BE2C (cell line): ENCODE results near the gene DNAH14.
"Not testable (repeated sequence)": the region's sequence is repeated elsewhere in the genome, so short reads cannot be mapped to it uniquely, and the experiment has no call there.

Experiments
- DNase-seq: peaks from one replicate; pipeline ENCODE4 v3.0.0-alpha.2; 2020
- H3K27me3 ChIP-seq: fragments of 250-450 bp; sonication (Bioruptor Pico); 2 replicates; pipeline ENCODE4 v1.5.1; 2020; ENCODE audit warnings: mild to moderate bottlenecking
- H3K36me3 ChIP-seq: fragments of 250-450 bp; sonication (Bioruptor Pico); 2 replicates; pipeline ENCODE4 v1.5.1; 2020; ENCODE audit warnings: mild to moderate bottlenecking
- H3K4me1 ChIP-seq: fragments of 250-450 bp; sonication (Bioruptor Pico); 2 replicates; pipeline ENCODE4 v1.5.1; 2020
- H3K4me3 ChIP-seq: 2 replicates; pipeline ENCODE4 v1.5.1; 2011; ENCODE audit warnings: low read depth, low read length
- H3K9me3 ChIP-seq: fragments of 250-450 bp; sonication (Bioruptor Pico); 2 replicates; pipeline ENCODE4 v1.5.1; 2020
- CTCF ChIP-seq: IDR thresholded peaks from 2 replicates; pipeline ENCODE4 v1.5.1; 2012; ENCODE audit warnings: mild to moderate bottlenecking, low read depth, low read length

DNAH14 gene

GRCh38 chr1:225299624-225300023, 370.1 kb downstream of the DNAH14 start:
- Histone ChIP-seq H3K27me3 (peaks cover 7% of the 10 kb centered on the region; the same call in 1 of the 2 replicates), H3K36me3 (no peaks in the 10 kb centered on the region), H3K4me1 (no peaks in the 10 kb centered on the region), H3K4me3 (no peak overlapping the region), H3K9me3 (no peaks in the 10 kb centered on the region; the same call in 1 of the 2 replicates)
- no peak for DNase-seq
- no peak for TF ChIP-seq CTCF

DNA sequence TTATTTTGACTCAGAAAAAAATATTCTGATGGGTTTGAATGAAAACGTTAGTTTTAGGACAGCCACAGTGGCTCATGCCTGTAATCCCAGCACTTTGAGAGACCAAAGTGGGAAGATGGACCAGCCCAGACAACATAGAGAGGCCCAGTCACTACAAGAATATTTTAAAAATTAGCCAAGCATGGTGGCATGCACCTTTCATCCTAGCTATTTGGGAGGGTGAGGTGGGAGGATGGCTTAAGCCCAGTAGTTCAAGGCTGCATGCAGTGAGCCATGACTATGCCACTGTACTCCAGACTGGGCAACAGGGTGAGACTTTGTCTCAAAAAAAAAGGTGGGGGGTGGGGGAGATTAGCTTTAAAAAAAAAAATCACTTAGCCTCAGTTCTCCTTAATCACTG, 370.9 kb downstream of the DNAH14 start:
- Histone ChIP-seq H3K27me3 (peaks cover 7% of the 10 kb centered on the region; the same call in 1 of the 2 replicates), H3K4me1 (no peaks in the 10 kb centered on the region), H3K9me3 (no peaks in the 10 kb centered on the region; the same call in 1 of the 2 replicates), H3K36me3 (no peaks in the 10 kb centered on the region), H3K4me3 (no peak overlapping the region)
- TF ChIP-seq CTCF = no peak
- no peak for DNase-seq

DNA sequence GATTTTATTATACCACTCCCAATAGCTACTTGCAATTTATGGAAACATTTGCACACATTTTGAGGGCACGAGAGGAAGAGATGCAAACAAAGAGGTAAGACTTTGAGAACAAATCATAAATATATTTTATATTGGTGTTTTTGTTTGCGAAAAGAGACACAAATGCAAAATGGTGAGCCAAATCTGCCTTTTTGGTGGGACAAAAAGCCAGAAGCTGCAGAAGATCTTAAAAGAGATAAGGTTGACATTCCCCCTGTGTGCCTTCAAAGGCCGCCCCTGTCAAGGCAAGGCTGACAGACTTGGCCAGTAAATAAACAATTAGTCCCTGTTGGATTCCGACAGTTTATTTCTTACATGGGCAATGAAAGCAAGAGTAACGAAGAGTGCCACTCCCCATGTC, 375.5 kb downstream of the DNAH14 start:
- DNase-seq = no peak
- peaks cover 7% of the 10 kb centered on the region; the same call in 1 of the 2 replicates for H3K27me3 ChIP-seq
- no peak for TF ChIP-seq CTCF
- no peaks in the 10 kb centered on the region; the same call in 1 of the 2 replicates for H3K9me3 ChIP-seq
- no peak overlapping the region for H3K4me3 ChIP-seq
- no peaks in the 10 kb centered on the region for H3K36me3 ChIP-seq
- no peaks in the 10 kb centered on the region for H3K4me1 ChIP-seq

DNA sequence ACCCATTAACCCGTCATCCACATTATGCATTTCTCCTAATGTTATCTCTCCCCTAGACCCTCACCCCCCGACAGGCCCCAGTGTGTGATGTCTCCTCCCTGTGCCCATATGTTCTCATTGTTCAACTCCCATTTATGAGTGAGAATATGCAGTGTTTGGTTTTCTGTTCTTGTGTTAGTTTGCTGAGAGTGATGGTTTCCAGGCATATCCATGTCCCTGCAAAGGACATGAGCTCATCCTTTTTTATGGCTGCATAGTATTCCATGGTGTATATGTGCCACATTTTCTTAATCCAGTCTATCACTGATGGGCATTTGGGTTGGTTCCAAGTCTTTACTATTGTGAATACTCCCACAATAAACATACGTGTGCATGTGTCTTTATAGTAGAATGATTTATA, 381.1 kb downstream of the DNAH14 start:
- H3K4me1 ChIP-seq, DNase-seq, H3K36me3 ChIP-seq, H3K4me3 ChIP-seq, H3K9me3 ChIP-seq, H3K27me3 ChIP-seq: not testable (repeated sequence)

DNA sequence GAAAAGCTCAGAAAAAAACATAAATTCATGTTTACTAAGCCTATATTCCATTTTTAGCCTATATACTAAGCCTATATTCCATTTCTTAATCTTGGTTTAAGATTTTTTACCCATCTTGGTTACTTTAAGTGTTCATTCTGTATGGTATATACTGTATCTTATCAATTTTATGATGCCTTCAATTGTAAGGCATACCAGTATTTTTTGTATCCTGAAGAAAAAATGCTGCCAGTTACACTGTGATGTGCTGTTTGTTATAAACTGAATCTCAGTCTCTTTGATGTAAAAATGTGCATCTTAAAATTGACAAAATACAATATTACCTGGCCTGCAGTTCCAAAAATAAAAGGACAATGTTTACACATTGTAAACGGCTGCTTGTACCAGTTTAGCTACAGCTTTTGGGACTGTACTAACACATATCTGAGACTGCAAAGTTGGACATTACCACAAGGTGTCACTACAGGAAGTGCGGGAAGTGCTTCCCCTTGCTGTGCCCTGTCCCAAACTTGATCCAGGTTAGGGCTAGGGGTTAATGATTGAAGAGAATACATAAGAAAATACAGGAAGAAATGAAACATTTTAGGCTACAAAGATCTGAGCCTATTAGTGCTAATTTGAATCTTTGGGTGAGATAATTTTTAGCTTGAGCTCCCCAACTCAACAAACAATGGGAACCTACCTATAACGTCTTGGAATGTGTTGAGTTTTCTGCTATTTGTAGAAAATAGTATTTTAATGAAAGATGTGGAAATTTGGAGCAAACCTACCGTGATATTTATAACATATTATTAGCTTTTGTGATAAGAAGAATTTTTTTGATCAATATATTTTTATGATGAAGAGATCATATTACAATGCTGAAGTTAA, 389.5 kb downstream of the DNAH14 start:
- Histone ChIP-seq H3K4me3 (no peak overlapping the region), H3K36me3 (no peaks in the 10 kb centered on the region), H3K9me3 (no peaks in the 10 kb centered on the region), H3K4me1 (no peaks in the 10 kb centered on the region), H3K27me3 (peaks cover 8% of the 10 kb centered on the region)
- DNase-seq = peak; percentile 48
- peak; percentile 93 for TF ChIP-seq CTCF

- TF ChIP-seq CTCF = no peak
- Histone ChIP-seq H3K4me1 (no peaks in the 10 kb centered on the region), H3K9me3 (no peaks in the 10 kb centered on the region), H3K4me3 (no peak overlapping the region), H3K36me3 (no peaks in the 10 kb centered on the region), H3K27me3 (peaks cover 8% of the 10 kb centered on the region)
- no peak for DNase-seq
These were observed 390.4 kb downstream of the DNAH14 start for GRCh38 chr1:225319871-225320270.
